GM12891 (cell line): ENCODE measurements around the gene EYA3.

Experiments used
- DNase-seq: peaks from one replicate; pipeline ENCODE4 v3.0.0; 2011; ENCODE audit warnings: low spot score; ENCODE audit not compliant: insufficient read length
- FAIRE-seq: peaks from 2 replicates; lab custom pipeline; 2011; peaks lifted over from hg19 to GRCh38; lab: Jason Lieb, UNC
- PAX5 ChIP-seq: IDR thresholded peaks from 2 replicates; pipeline ENCODE4 v1.6.1; 2011; ENCODE audit warnings: low read length, moderate library complexity, mild to moderate bottlenecking; ENCODE audit not compliant: insufficient read depth, severe bottlenecking
- POLR2A ChIP-seq: IDR thresholded peaks from 2 replicates; pipeline ENCODE4 v1.6.1; 2011; ENCODE audit warnings: low read depth, low read length, control low read depth
- POLR2AphosphoS5 ChIP-seq: IDR thresholded peaks from 2 replicates; pipeline ENCODE4 v1.6.1; 2011; ENCODE audit warnings: low read depth, low read length, control low read depth
- POU2F2 ChIP-seq: IDR thresholded peaks from 2 replicates; pipeline ENCODE4 v1.6.1; 2011; ENCODE audit warnings: low read depth, mild to moderate bottlenecking, control low read depth, low read length, moderate library complexity
- SPI1 ChIP-seq: IDR thresholded peaks from 2 replicates; pipeline ENCODE4 v1.6.1; 2011; ENCODE audit warnings: low read depth, low read length, control low read depth
- TAF1 ChIP-seq: IDR thresholded peaks from 2 replicates; pipeline ENCODE4 v1.6.1; 2011; ENCODE audit warnings: low read depth, low read length, control low read depth

Gene EYA3

DNA sequence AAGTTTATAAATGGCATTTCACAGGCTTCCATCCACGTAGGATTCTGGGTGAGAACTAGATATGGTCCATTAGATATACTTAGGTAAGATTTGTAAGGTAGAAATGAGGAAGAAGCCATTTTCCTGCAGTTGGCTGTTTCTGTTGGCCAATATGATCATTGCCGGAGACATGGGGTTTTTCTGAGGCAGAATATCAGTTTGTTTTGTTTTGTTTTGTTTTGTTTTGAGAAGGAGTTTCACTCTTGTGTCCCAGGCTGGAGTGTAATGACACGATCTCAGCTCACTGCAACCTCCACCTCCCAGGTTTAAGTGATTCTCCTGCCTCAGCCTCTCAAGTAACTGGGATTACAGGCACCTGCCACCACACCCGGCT, 8.7 kb upstream of the EYA3 start:
- TF ChIP-seq PAX5 (no peak), SPI1 (peak; percentile 33; the same call in 1 of the 2 replicates)
- no peak for FAIRE-seq
- no peak for DNase-seq

DNA sequence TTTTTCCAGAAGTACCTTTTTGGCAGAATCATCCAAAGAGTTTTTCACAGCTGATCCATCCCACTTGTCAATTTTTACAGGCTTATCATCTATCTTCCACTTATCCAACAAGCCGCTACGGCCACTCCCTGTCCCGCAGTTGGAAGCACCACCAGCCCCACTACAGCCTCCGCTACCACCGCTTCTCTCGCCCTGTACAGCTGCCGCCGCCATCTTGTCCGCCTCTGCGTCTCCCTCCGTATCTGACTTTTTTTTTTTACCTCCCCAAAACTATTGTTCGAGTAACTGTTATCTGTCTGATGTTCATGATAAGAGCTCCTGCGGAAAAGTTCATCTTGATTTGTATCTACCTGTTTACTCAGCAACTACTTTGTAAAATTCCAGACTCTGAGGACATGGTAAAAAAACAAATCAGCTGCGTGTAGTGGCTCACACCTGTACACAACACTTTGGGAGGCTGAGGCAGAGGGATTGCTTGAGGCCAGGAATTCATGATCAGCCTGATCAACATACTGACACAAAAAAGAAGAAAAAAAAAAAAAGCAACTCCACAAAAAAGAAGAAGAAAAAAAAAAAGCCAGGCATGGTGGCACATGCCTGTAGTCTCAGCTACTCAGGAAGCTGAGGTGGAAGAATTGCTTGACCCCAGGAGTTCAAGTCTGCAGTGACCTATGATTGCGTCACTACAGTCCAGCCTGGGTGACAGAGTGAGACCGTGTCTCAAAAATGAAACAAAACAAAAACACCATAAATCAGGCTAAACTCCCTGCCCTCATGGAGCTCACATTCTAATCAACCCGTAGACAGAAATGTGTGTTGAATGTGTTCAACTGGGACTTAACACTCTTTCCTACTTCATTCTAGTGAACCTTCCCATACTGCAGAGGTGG, 8.0 kb upstream of the EYA3 start:
- DNase-seq, result no peak
- FAIRE-seq, result peak; percentile 41
- TF ChIP-seq POU2F2, result no peak
- no peak for TF ChIP-seq SPI1
- no peak for TF ChIP-seq POLR2A
- no peak for TF ChIP-seq PAX5

GRCh38 chr1:28091043-28091781, 2.8 kb upstream of the EYA3 start:
- DNase-seq, result no peak
- no peak for TF ChIP-seq SPI1
- no peak for TF ChIP-seq PAX5
- no peak for TF ChIP-seq POLR2AphosphoS5
- no peak for TF ChIP-seq POLR2A
- no peak for TF ChIP-seq TAF1
- peak; percentile 58; the same call in 1 of the 2 replicates for TF ChIP-seq POU2F2
- peak; percentile 89 for FAIRE-seq

GRCh38 chr1:28087614-28088167, 719 bp downstream of the EYA3 start:
- no peak for TF ChIP-seq SPI1
- no peak for TF ChIP-seq POLR2A
- TF ChIP-seq POLR2AphosphoS5, result no peak
- TF ChIP-seq TAF1, result no peak
- DNase-seq (no peak), FAIRE-seq (peak; percentile 48)

GRCh38 chr1:28086651-28087050, 1.8 kb downstream of the EYA3 start:
- FAIRE-seq (no peak), DNase-seq (no peak)
- TF ChIP-seq POLR2A (no peak), POLR2AphosphoS5 (no peak), POU2F2 (no peak), PAX5 (no peak), SPI1 (no peak), TAF1 (no peak)

DNA sequence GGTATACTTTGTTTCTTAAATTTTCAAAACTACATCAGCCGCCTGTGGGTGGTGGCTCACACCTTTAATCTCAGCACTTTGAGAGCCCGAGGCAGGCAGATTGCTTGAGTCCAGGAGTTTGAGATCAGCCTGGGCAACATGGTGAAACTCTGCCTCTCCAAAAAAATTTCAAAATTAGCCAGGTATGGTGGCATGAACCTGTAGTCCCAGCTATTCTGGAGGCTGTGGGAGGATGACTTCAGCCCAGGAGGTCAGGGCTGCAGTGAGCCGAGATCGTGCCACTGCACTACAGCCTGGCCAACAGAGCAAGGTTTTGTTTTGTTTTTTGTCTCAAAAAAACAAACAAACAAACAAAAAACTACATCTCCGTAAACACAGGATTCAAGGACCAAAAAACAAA, 3.3 kb downstream of the EYA3 start:
- TF ChIP-seq PAX5, result no peak
- TF ChIP-seq POLR2A, result no peak
- TF ChIP-seq TAF1, result no peak
- no peak for TF ChIP-seq POU2F2
- no peak for TF ChIP-seq POLR2AphosphoS5
- no peak for TF ChIP-seq SPI1
- DNase-seq (no peak), FAIRE-seq (no peak)

DNA sequence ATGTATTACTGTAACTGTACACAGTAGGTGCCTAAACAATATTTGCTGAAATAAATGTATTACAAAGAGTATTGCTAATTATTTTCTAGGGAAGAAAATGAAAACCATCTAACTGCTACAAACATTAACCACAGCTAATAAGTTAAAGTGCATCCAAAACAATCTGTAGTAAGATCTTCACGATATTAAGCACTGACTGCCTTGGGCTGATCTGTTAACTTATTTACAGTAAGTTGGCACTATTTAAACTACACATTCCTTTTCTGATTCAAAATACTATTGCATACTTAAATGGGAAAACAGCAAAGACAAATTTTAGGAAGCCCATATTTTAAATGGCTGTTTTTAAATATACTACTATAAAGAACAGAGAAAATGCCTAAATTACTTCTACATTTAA, 4.5 kb downstream of the EYA3 start:
- TF ChIP-seq SPI1, result no peak
- no peak for TF ChIP-seq POLR2A
- TF ChIP-seq POLR2AphosphoS5, result no peak
- TF ChIP-seq TAF1, result no peak
- no peak for TF ChIP-seq POU2F2
- no peak for TF ChIP-seq PAX5
- FAIRE-seq (peak; percentile 28), DNase-seq (no peak)

DNA sequence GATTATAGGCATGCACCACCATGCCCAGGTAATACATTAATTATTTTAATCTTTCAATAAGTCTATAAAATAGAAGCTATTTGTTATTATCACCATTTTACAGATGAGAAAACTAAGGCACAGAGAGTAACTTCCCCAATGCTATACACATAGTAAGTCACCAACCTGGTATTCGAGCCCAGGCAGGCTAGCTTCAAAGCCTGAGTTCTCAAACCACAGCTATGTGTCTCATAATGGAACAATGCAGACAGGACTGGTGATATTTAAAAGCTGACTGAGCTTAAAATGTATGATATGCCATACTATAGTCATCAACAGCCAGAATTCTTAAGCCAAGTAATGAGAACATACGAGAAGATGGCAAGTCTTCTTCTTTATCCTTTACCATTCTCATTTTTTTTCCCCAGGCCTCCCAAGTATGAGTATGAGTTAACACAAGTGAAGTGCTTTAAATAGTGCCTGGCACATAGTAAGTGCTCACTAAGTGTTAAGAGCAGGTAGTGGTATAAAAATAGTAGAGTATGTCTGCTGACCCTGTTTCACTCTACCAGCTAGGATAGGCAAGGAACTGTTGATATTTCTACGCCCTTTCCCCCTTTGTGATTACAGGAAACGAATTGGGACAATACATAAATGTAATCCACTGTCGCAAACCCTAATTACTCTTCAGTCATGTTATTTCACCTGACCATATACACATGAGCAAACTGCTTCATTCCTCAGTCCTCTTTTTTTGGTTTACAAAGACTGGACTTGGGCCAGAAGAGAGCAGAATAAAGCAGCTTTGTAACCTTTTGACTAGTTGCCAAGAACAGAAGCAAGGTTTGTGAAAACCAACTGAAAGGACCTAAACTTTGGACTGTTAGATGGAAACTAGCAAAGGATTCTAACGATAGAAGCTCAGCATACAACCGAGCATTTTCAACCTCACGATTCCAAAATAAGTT, 9.5 kb downstream of the EYA3 start:
- TF ChIP-seq TAF1 (no peak), PAX5 (no peak), POU2F2 (no peak), POLR2AphosphoS5 (no peak), SPI1 (no peak), POLR2A (no peak)
- FAIRE-seq (peak; percentile 31), DNase-seq (no peak)

DNA sequence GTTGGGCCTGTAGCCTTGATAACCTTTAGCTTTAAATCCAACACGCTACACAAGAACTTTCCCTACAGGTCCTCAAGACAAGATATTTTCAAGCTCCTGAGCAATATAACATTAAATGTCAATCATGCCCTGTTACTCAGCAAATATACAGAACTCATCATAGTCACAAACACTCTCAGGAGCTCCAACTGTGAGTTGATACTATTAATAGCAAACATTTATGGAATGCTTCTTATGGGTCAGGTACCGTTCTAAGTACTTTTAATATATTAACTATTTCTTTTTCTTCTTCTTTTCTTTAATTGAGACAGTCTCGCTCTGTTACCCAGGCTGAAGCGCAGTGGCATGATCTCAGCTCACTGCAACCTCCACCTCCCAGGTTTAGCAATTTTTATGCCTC, 10.1 kb downstream of the EYA3 start:
- TF ChIP-seq POLR2A (no peak), TAF1 (no peak), PAX5 (no peak), POLR2AphosphoS5 (no peak)
- no peak for DNase-seq
- no peak for FAIRE-seq
